SH-SY5Y (cell line): ENCODE data around the gene TMEM91.

Experiments
- GATA2 ChIP-seq: IDR thresholded peaks from 2 replicates; pipeline ENCODE4 v1.6.1; 2011; ENCODE audit warnings: mild to moderate bottlenecking, low read depth, low read length
- GATA3 ChIP-seq: IDR thresholded peaks from 2 replicates; pipeline ENCODE4 v1.6.1; 2011; ENCODE audit warnings: low read depth, mild to moderate bottlenecking, low read length, moderate library complexity

DNA sequence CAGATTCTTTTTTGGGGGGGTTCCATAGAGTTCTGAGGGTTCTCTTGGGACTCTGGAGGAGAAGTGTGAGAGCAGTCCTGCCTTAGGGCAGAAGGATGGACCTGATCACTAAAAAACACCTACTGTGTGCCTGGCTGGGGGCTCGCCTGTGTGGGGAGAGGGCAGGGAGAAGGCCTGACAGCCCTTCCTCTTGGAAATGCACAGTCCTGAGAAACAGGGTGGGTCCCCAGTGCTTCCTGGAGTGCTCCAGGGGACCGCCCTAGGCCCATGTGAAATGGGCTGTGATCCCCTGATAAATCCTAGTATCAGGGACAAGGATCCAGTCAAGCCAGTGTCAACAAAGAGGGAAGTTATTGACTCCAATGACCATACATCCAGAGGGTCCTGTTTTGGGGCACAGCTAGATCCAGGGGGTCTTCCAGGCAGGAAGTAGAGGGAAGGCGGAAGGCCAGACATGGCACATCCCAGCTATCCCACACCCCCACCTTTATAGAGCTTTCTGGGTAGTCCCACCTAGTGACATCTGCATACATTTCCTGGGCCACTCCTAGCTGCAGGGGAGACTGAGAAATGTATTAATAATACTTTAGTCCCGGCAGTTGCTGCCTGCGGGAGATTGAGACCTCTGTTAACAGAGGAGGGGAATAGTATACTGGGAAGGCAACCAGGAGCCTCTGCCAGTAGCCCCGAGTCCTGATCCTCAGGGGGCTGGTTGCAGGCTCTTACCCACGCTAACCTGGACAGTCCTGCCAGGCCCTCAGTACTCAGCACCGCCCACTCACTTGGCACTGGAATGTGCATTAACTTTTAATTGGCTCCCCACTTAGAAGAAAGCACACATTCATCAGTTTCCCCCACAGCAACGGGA is 35.0 kb downstream of the TMEM91 start:
- no peak for TF ChIP-seq GATA2
- no peak for TF ChIP-seq GATA3
